GM18861 (cell line): ENCODE measurements around the gene MAPRE2.
A peak's percentile ranks its signal among the peaks of the same experiment; 100 is the strongest.

ENCODE experiments used
- ATAC-seq: cut with Tn5 transposase; IDR thresholded peaks from one replicate; pipeline ENCODE4 v1.9.1; 2021; ENCODE audit not compliant: unreplicated experiment

The MAPRE2 gene

GRCh38 chr18:35118641-35119040, 77.4 kb downstream of the MAPRE2 start:
- ATAC-seq, result no peak

GRCh38 chr18:35121038-35121437, 79.8 kb downstream of the MAPRE2 start:
- ATAC-seq, result no peak

- ATAC-seq, result no peak
These were observed 80.3 kb downstream of the MAPRE2 start for GRCh38 chr18:35121531-35121930.

- peak; percentile 79 for ATAC-seq
These were observed 81.5 kb downstream of the MAPRE2 start for GRCh38 chr18:35122586-35123224.

GRCh38 chr18:35123811-35124210, 82.6 kb downstream of the MAPRE2 start:
- ATAC-seq, result no peak

- ATAC-seq, result peak; percentile 58
These were observed 86.0 kb downstream of the MAPRE2 start for GRCh38 chr18:35127201-35127600.

- no peak for ATAC-seq
These were observed 87.5 kb downstream of the MAPRE2 start for GRCh38 chr18:35128675-35129074.

GRCh38 chr18:35130236-35130635, 89.0 kb downstream of the MAPRE2 start:
- no peak for ATAC-seq

- ATAC-seq, result no peak
These were observed 90.3 kb downstream of the MAPRE2 start for GRCh38 chr18:35131387-35132020.

GRCh38 chr18:35132021-35132902, 91.0 kb downstream of the MAPRE2 start:
- no peak for ATAC-seq

- no peak for ATAC-seq
These were observed 93.0 kb downstream of the MAPRE2 start for GRCh38 chr18:35134190-35134730.

- ATAC-seq, result no peak
These were observed 93.7 kb downstream of the MAPRE2 start for GRCh38 chr18:35134791-35135531.

- no peak for ATAC-seq
These were observed 95.0 kb downstream of the MAPRE2 start for GRCh38 chr18:35136248-35136647.

- no peak for ATAC-seq
These were observed 95.7 kb downstream of the MAPRE2 start for GRCh38 chr18:35136885-35137284.

- no peak for ATAC-seq
These were observed 96.4 kb downstream of the MAPRE2 start for GRCh38 chr18:35137632-35138031.

- ATAC-seq, result no peak
These were observed 97.6 kb downstream of the MAPRE2 start for GRCh38 chr18:35138773-35139172.

- no peak for ATAC-seq
These were observed 98.3 kb downstream of the MAPRE2 start for GRCh38 chr18:35139517-35139916.

- no peak for ATAC-seq
These were observed 99.9 kb downstream of the MAPRE2 start for GRCh38 chr18:35141077-35141476.

- no peak for ATAC-seq
These were observed 100.5 kb downstream of the MAPRE2 start for GRCh38 chr18:35141567-35142274.

- ATAC-seq, result no peak
These were observed 101.0 kb downstream of the MAPRE2 start for GRCh38 chr18:35142275-35142615.
